22Rv1 (cell line): Measurements from ENCODE around the gene TBC1D22A.

ENCODE experiments used
- CTCF ChIP-seq: fragments of 450-650 bp; IDR thresholded peaks from 2 replicates; pipeline ENCODE4 v1.5.1; 2017; ENCODE audit warnings: mild to moderate bottlenecking
- ZFX ChIP-seq: fragments of 450-650 bp; IDR thresholded peaks from 2 replicates; pipeline ENCODE4 v1.6.1; 2017; ENCODE audit warnings: antibody characterized with exemption, borderline replicate concordance

- TF ChIP-seq CTCF (no peak), ZFX (no peak)
These were observed 196.2 kb downstream of the TBC1D22A start for GRCh38 chr22:46958658-46959057.
